Measurements from ENCODE around the gene ZMYND15. TPM values are rescaled to one million over a fixed set of nuclear protein-coding genes. Genes with fewer than 3 reads are reported as not detected.

The ZMYND15 gene
- polyA plus RNA-seq, 1 donor (not counting 4 experiments of a cell fraction or from before 2014, with no cell fraction given): 0.25 TPM

DNA sequence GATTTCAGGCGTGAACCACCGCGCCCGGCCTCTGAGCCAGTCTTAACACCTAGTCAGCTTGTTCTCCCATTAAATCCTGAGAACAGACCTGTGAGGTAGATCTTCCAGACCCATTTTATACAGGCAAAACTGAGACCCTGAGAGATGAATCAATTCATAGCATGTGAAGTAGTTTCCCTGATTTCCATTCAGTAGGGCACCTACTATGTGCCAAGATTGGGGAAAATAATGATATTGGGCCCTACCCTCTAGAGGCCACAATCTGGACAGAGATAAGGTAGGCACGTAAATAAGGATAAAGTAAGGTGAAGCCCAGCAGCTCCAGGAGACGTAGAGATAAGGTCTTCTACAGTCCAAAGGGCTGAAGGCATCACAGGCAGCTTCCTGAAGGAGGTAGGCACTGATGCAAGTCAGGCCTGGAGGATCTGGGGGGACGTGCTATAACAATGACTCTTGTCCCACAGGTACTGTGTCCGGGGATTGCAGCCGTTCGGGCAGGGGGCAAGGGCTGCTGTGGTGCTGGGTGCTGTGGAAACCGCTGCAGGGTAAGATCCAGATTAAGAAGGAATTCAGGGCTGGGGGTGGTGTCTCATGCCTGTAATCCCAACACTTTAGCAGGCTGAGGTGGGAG lies 40.8 kb downstream of the ZMYND15 start:
- Histone ChIP-seq H3K79me2 (ENCODE audit: control insufficient read depth, insufficient read depth, low read length) (no peaks in the 10 kb centered on the region), H3K9me3 (ENCODE audit: control insufficient read depth, low read depth, low read length) (no peaks in the 10 kb centered on the region), H3K9ac (ENCODE audit: control insufficient read depth, extremely low read depth, insufficient read depth, low read length) (no peak overlapping the region), H3K27ac (ENCODE audit: control insufficient read depth, insufficient read depth, low read length) (no peak overlapping the region), H3K9me1 (ENCODE audit: control insufficient read depth, extremely low read depth, insufficient read depth, low read length) (no peaks in the 10 kb centered on the region), H3K36me3 (ENCODE audit: control insufficient read depth in 2 of 2, extremely low read depth in 1 of 2, insufficient read depth in 2 of 2, low read length in 2 of 2) (no peaks in the 10 kb centered on the region), H2AFZ (ENCODE audit: control insufficient read depth, low read length) (no peak overlapping the region), H3K4me2 (ENCODE audit: control insufficient read depth, extremely low read depth, insufficient read depth, low read depth, low read length) (no peak overlapping the region), H3K27me3 (ENCODE audit: control insufficient read depth, extremely low read depth, insufficient read depth, low read length) (peaks cover 19% of the 10 kb centered on the region), H4K20me1 (ENCODE audit: control insufficient read depth, extremely low read depth, insufficient read depth, low read length) (no peaks in the 10 kb centered on the region), H3K4me1 (ENCODE audit: control insufficient read depth, extremely low read depth, insufficient read depth, low read length) (peaks cover 2% of the 10 kb centered on the region), H3K4me3 (ENCODE audit: control insufficient read depth in 2 of 3, extremely low read depth in 1 of 3, insufficient read depth in 2 of 3, low read depth in 1 of 3, low read length in 3 of 3) (no peak overlapping the region)
- FAIRE-seq: no peak
- dilution Hi-C loops (cut with MboI; ENCODE audit: extremely low pct_ligation_motif_present, low sequenced_read_pairs): no loop called here
- TF ChIP-seq, protein P1, sequence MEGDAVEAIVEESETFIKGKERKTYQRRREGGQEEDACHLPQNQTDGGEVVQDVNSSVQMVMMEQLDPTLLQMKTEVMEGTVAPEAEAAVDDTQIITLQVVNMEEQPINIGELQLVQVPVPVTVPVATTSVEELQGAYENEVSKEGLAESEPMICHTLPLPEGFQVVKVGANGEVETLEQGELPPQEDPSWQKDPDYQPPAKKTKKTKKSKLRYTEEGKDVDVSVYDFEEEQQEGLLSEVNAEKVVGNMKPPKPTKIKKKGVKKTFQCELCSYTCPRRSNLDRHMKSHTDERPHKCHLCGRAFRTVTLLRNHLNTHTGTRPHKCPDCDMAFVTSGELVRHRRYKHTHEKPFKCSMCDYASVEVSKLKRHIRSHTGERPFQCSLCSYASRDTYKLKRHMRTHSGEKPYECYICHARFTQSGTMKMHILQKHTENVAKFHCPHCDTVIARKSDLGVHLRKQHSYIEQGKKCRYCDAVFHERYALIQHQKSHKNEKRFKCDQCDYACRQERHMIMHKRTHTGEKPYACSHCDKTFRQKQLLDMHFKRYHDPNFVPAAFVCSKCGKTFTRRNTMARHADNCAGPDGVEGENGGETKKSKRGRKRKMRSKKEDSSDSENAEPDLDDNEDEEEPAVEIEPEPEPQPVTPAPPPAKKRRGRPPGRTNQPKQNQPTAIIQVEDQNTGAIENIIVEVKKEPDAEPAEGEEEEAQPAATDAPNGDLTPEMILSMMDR (optimal IDR thresholded peaks at IDR 0.05 in 1 of 3, IDR thresholded peaks at IDR 0.05 in 1 of 3, conservative IDR thresholded peaks at IDR 0.05 in 1 of 3; ENCODE audit: extremely low read depth in 1 of 3, insufficient read depth in 2 of 3, low read length in 3 of 3): no peak
- no peak for TF ChIP-seq EZH2 (IDR thresholded peaks at IDR 0.05; ENCODE audit: low read length)
- DNase-seq (ENCODE audit: low read depth, low spot score): no peak

DNA sequence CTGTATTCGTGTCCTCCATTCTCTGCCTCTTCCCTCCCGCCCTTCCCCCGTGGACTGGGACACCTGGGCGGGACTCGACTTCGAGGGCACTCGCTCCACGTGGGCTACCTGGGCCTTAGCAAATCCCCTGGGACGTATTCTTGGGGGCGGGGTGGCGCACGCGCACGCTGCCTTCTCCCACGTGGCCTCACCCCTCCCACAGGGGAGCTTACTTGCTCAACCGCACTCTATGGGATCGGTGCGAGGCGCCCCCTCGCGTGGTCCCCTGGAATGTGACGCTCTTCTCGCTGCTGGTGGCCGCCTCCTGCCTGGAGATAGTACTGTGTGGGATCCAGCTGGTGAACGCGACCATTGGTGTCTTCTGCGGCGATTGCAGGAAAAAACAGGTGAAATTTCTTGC lies 43.0 kb downstream of the ZMYND15 start:
- Histone ChIP-seq H3K4me2 (ENCODE audit: control insufficient read depth, extremely low read depth, insufficient read depth, low read depth, low read length) (no peak overlapping the region), H2AFZ (ENCODE audit: control insufficient read depth, low read length) (no peak overlapping the region), H3K9me3 (ENCODE audit: control insufficient read depth, low read depth, low read length) (no peaks in the 10 kb centered on the region), H4K20me1 (ENCODE audit: control insufficient read depth, extremely low read depth, insufficient read depth, low read length) (no peaks in the 10 kb centered on the region), H3K4me1 (ENCODE audit: control insufficient read depth, extremely low read depth, insufficient read depth, low read length) (peaks cover 11% of the 10 kb centered on the region), H3K27me3 (ENCODE audit: control insufficient read depth, extremely low read depth, insufficient read depth, low read length) (peaks cover 26% of the 10 kb centered on the region), H3K4me3 (ENCODE audit: control insufficient read depth in 2 of 3, extremely low read depth in 1 of 3, insufficient read depth in 2 of 3, low read depth in 1 of 3, low read length in 3 of 3) (no peak overlapping the region), H3K9me1 (ENCODE audit: control insufficient read depth, extremely low read depth, insufficient read depth, low read length) (no peaks in the 10 kb centered on the region), H3K79me2 (ENCODE audit: control insufficient read depth, insufficient read depth, low read length) (no peaks in the 10 kb centered on the region), H3K27ac (ENCODE audit: control insufficient read depth, insufficient read depth, low read length) (no peak overlapping the region), H3K36me3 (ENCODE audit: control insufficient read depth in 2 of 2, extremely low read depth in 1 of 2, insufficient read depth in 2 of 2, low read length in 2 of 2) (no peaks in the 10 kb centered on the region), H3K9ac (ENCODE audit: control insufficient read depth, extremely low read depth, insufficient read depth, low read length) (no peak overlapping the region)
- no peak for DNase-seq (ENCODE audit: low read depth, low spot score)
- no peak for TF ChIP-seq EZH2 (IDR thresholded peaks at IDR 0.05; ENCODE audit: low read length)
- TF ChIP-seq, protein P1 (optimal IDR thresholded peaks at IDR 0.05 in 1 of 3, IDR thresholded peaks at IDR 0.05 in 1 of 3, conservative IDR thresholded peaks at IDR 0.05 in 1 of 3; ENCODE audit: extremely low read depth in 1 of 3, insufficient read depth in 2 of 3, low read length in 3 of 3): peak in 1 of 3 experiments; percentile 13
- dilution Hi-C loops (cut with MboI; ENCODE audit: extremely low pct_ligation_motif_present, low sequenced_read_pairs): no loop called here
- FAIRE-seq: no peak

Data from keratinocyte (primary cell).